Measurements from ENCODE around the gene CHD5.

The CHD5 gene

GRCh38 chr1:6108937-6109614 lies 71.0 kb downstream of the CHD5 start:
- no peak for DNase-seq
- Histone ChIP-seq H3K4me3 (ENCODE audit: insufficient read depth, low read depth, low read length, poor library complexity, severe bottlenecking) (no peak overlapping the region), H3K36me3 (ENCODE audit: control insufficient read depth, insufficient read depth, low read length) (no peaks in the 10 kb centered on the region), H3K27ac (ENCODE audit: insufficient read depth, low read length, poor library complexity, severe bottlenecking) (no peak overlapping the region), H3K9me3 (ENCODE audit: control insufficient read depth, low read length) (no peaks in the 10 kb centered on the region), H3K4me1 (ENCODE audit: control insufficient read depth, insufficient read depth, low read length, poor library complexity, severe bottlenecking) (no peaks in the 10 kb centered on the region), H3K27me3 (replicated peaks; ENCODE audit: control insufficient read depth, insufficient read depth, low read length, poor library complexity, severe bottlenecking) (no peaks in the 10 kb centered on the region)

- Histone ChIP-seq H3K4me3 (ENCODE audit: insufficient read depth, low read depth, low read length, poor library complexity, severe bottlenecking) (no peak overlapping the region), H3K4me1 (ENCODE audit: control insufficient read depth, insufficient read depth, low read length, poor library complexity, severe bottlenecking) (no peaks in the 10 kb centered on the region), H3K27ac (ENCODE audit: insufficient read depth, low read length, poor library complexity, severe bottlenecking) (no peak overlapping the region), H3K27me3 (replicated peaks; ENCODE audit: control insufficient read depth, insufficient read depth, low read length, poor library complexity, severe bottlenecking) (no peaks in the 10 kb centered on the region), H3K9me3 (ENCODE audit: control insufficient read depth, low read length) (no peaks in the 10 kb centered on the region), H3K36me3 (ENCODE audit: control insufficient read depth, insufficient read depth, low read length) (no peaks in the 10 kb centered on the region)
- DNase-seq = no peak
These were observed 71.6 kb downstream of the CHD5 start for GRCh38 chr1:6108476-6108875.

- Histone ChIP-seq H3K4me1 (ENCODE audit: control insufficient read depth, insufficient read depth, low read length, poor library complexity, severe bottlenecking) (no peaks in the 10 kb centered on the region), H3K4me3 (ENCODE audit: insufficient read depth, low read depth, low read length, poor library complexity, severe bottlenecking) (no peak overlapping the region), H3K36me3 (ENCODE audit: control insufficient read depth, insufficient read depth, low read length) (no peaks in the 10 kb centered on the region), H3K9me3 (ENCODE audit: control insufficient read depth, low read length) (no peaks in the 10 kb centered on the region), H3K27me3 (replicated peaks; ENCODE audit: control insufficient read depth, insufficient read depth, low read length, poor library complexity, severe bottlenecking) (no peaks in the 10 kb centered on the region), H3K27ac (ENCODE audit: insufficient read depth, low read length, poor library complexity, severe bottlenecking) (no peak overlapping the region)
- DNase-seq = no peak
These were observed 72.4 kb downstream of the CHD5 start for GRCh38 chr1:6107409-6108356.

- Histone ChIP-seq H3K36me3 (ENCODE audit: control insufficient read depth, insufficient read depth, low read length) (no peaks in the 10 kb centered on the region), H3K9me3 (ENCODE audit: control insufficient read depth, low read length) (no peaks in the 10 kb centered on the region), H3K4me3 (ENCODE audit: insufficient read depth, low read depth, low read length, poor library complexity, severe bottlenecking) (no peak overlapping the region), H3K27ac (ENCODE audit: insufficient read depth, low read length, poor library complexity, severe bottlenecking) (no peak overlapping the region), H3K27me3 (replicated peaks; ENCODE audit: control insufficient read depth, insufficient read depth, low read length, poor library complexity, severe bottlenecking) (no peaks in the 10 kb centered on the region), H3K4me1 (ENCODE audit: control insufficient read depth, insufficient read depth, low read length, poor library complexity, severe bottlenecking) (no peaks in the 10 kb centered on the region)
- DNase-seq = no peak
These were observed 73.1 kb downstream of the CHD5 start for GRCh38 chr1:6106977-6107376.

- Histone ChIP-seq H3K36me3 (ENCODE audit: control insufficient read depth, insufficient read depth, low read length) (no peaks in the 10 kb centered on the region), H3K9me3 (ENCODE audit: control insufficient read depth, low read length) (no peaks in the 10 kb centered on the region), H3K27me3 (replicated peaks; ENCODE audit: control insufficient read depth, insufficient read depth, low read length, poor library complexity, severe bottlenecking) (no peaks in the 10 kb centered on the region), H3K27ac (ENCODE audit: insufficient read depth, low read length, poor library complexity, severe bottlenecking) (no peak overlapping the region), H3K4me1 (ENCODE audit: control insufficient read depth, insufficient read depth, low read length, poor library complexity, severe bottlenecking) (no peaks in the 10 kb centered on the region), H3K4me3 (ENCODE audit: insufficient read depth, low read depth, low read length, poor library complexity, severe bottlenecking) (no peak overlapping the region)
- DNase-seq = no peak
These were observed 73.8 kb downstream of the CHD5 start for GRCh38 chr1:6106321-6106731.

- Histone ChIP-seq H3K9me3 (ENCODE audit: control insufficient read depth, low read length) (no peaks in the 10 kb centered on the region), H3K27ac (ENCODE audit: insufficient read depth, low read length, poor library complexity, severe bottlenecking) (no peak overlapping the region), H3K4me3 (ENCODE audit: insufficient read depth, low read depth, low read length, poor library complexity, severe bottlenecking) (no peak overlapping the region), H3K36me3 (ENCODE audit: control insufficient read depth, insufficient read depth, low read length) (no peaks in the 10 kb centered on the region), H3K4me1 (ENCODE audit: control insufficient read depth, insufficient read depth, low read length, poor library complexity, severe bottlenecking) (no peaks in the 10 kb centered on the region), H3K27me3 (replicated peaks; ENCODE audit: control insufficient read depth, insufficient read depth, low read length, poor library complexity, severe bottlenecking) (no peaks in the 10 kb centered on the region)
- DNase-seq = no peak
These were observed 74.4 kb downstream of the CHD5 start for GRCh38 chr1:6105763-6106162.

- H3K9me3 ChIP-seq (ENCODE audit: control insufficient read depth, low read length) = no peaks in the 10 kb centered on the region
- H3K4me3 ChIP-seq (ENCODE audit: insufficient read depth, low read depth, low read length, poor library complexity, severe bottlenecking) = no peak overlapping the region
- no peaks in the 10 kb centered on the region for H3K27me3 ChIP-seq (replicated peaks; ENCODE audit: control insufficient read depth, insufficient read depth, low read length, poor library complexity, severe bottlenecking)
- DNase-seq = no peak
- no peaks in the 10 kb centered on the region for H3K4me1 ChIP-seq (ENCODE audit: control insufficient read depth, insufficient read depth, low read length, poor library complexity, severe bottlenecking)
- H3K27ac ChIP-seq (ENCODE audit: insufficient read depth, low read length, poor library complexity, severe bottlenecking) = no peak overlapping the region
- H3K36me3 ChIP-seq (ENCODE audit: control insufficient read depth, insufficient read depth, low read length) = no peaks in the 10 kb centered on the region
These were observed 74.9 kb downstream of the CHD5 start for GRCh38 chr1:6105218-6105679.

GRCh38 chr1:6104631-6105030 lies 75.5 kb downstream of the CHD5 start:
- H3K27ac ChIP-seq (ENCODE audit: insufficient read depth, low read length, poor library complexity, severe bottlenecking) = no peak overlapping the region
- no peaks in the 10 kb centered on the region for H3K27me3 ChIP-seq (replicated peaks; ENCODE audit: control insufficient read depth, insufficient read depth, low read length, poor library complexity, severe bottlenecking)
- H3K4me1 ChIP-seq (ENCODE audit: control insufficient read depth, insufficient read depth, low read length, poor library complexity, severe bottlenecking) = no peaks in the 10 kb centered on the region
- no peak overlapping the region for H3K4me3 ChIP-seq (ENCODE audit: insufficient read depth, low read depth, low read length, poor library complexity, severe bottlenecking)
- no peaks in the 10 kb centered on the region for H3K9me3 ChIP-seq (ENCODE audit: control insufficient read depth, low read length)
- DNase-seq = no peak
- no peaks in the 10 kb centered on the region for H3K36me3 ChIP-seq (ENCODE audit: control insufficient read depth, insufficient read depth, low read length)

GRCh38 chr1:6103854-6104530 lies 76.1 kb downstream of the CHD5 start:
- Histone ChIP-seq H3K36me3 (ENCODE audit: control insufficient read depth, insufficient read depth, low read length) (no peaks in the 10 kb centered on the region), H3K4me1 (ENCODE audit: control insufficient read depth, insufficient read depth, low read length, poor library complexity, severe bottlenecking) (no peaks in the 10 kb centered on the region), H3K9me3 (ENCODE audit: control insufficient read depth, low read length) (no peaks in the 10 kb centered on the region), H3K27me3 (replicated peaks; ENCODE audit: control insufficient read depth, insufficient read depth, low read length, poor library complexity, severe bottlenecking) (no peaks in the 10 kb centered on the region), H3K27ac (ENCODE audit: insufficient read depth, low read length, poor library complexity, severe bottlenecking) (no peak overlapping the region), H3K4me3 (ENCODE audit: insufficient read depth, low read depth, low read length, poor library complexity, severe bottlenecking) (no peak overlapping the region)
- no peak for DNase-seq
